ENCODE measurements around the gene KITLG.
"Not testable (repeated sequence)": the region's sequence is repeated elsewhere in the genome, so short reads cannot be mapped to it uniquely, and the experiment has no call there.

KITLG gene

GRCh38 chr12:88496429-88496828 is 83.8 kb downstream of the KITLG start:
- DNase-seq (ENCODE audit: low read depth in 2 of 2), result no peak

- DNase-seq (ENCODE audit: low read depth in 2 of 2), result no peak
These were observed 85.2 kb downstream of the KITLG start for GRCh38 chr12:88495031-88495430.

GRCh38 chr12:88494520-88494919 is 85.8 kb downstream of the KITLG start:
- DNase-seq (ENCODE audit: low read depth in 2 of 2), result no peak

GRCh38 chr12:88493636-88494035 is 86.6 kb downstream of the KITLG start:
- DNase-seq (ENCODE audit: low read depth in 2 of 2), result no peak

GRCh38 chr12:88490425-88490824 is 89.8 kb downstream of the KITLG start:
- DNase-seq (ENCODE audit: low read depth in 2 of 2), result no peak

- no peak for DNase-seq (ENCODE audit: low read depth in 2 of 2)
These were observed 107.5 kb downstream of the KITLG start for GRCh38 chr12:88472775-88473174.

- DNase-seq (ENCODE audit: low read depth in 2 of 2), result no peak
These were observed 108.0 kb downstream of the KITLG start for GRCh38 chr12:88472248-88472647.

- DNase-seq (ENCODE audit: low read depth in 2 of 2), result no peak
These were observed 108.8 kb downstream of the KITLG start for GRCh38 chr12:88471331-88472045.

GRCh38 chr12:88469154-88469553 is 111.1 kb downstream of the KITLG start:
- DNase-seq (ENCODE audit: low read depth in 2 of 2), result no peak

GRCh38 chr12:88468581-88468980 is 111.7 kb downstream of the KITLG start:
- DNase-seq (ENCODE audit: low read depth in 2 of 2), result no peak

GRCh38 chr12:88466708-88467107 is 113.6 kb downstream of the KITLG start:
- DNase-seq (ENCODE audit: low read depth in 2 of 2), result not testable (repeated sequence)

GRCh38 chr12:88458327-88458726 is 121.9 kb downstream of the KITLG start:
- no peak for DNase-seq (ENCODE audit: low read depth in 2 of 2)

GRCh38 chr12:88453323-88453722 is 126.9 kb downstream of the KITLG start:
- DNase-seq (ENCODE audit: low read depth in 2 of 2), result no peak

- DNase-seq (ENCODE audit: low read depth in 2 of 2), result no peak
These were observed 129.1 kb downstream of the KITLG start for GRCh38 chr12:88451205-88451604.

- DNase-seq (ENCODE audit: low read depth in 2 of 2), result no peak
These were observed 130.1 kb downstream of the KITLG start for GRCh38 chr12:88450136-88450535.

GRCh38 chr12:88448337-88448915 is 131.8 kb downstream of the KITLG start:
- no peak for DNase-seq (ENCODE audit: low read depth in 2 of 2)

GRCh38 chr12:88445705-88446394 is 134.4 kb downstream of the KITLG start:
- DNase-seq (ENCODE audit: low read depth in 2 of 2), result no peak

GRCh38 chr12:88444481-88444880 is 135.8 kb downstream of the KITLG start:
- DNase-seq (ENCODE audit: low read depth in 2 of 2), result no peak

Data from stimulated activated CD8-positive, alpha-beta memory T cell treated with anti-CD3 and anti-CD28 coated beads, Interleukin-15, amount 100 ng/mL, for 48 hours (primary cell).